Epithelial cell of alveolus of lung (primary cell): ENCODE measurements around the gene MLF1. TPM values are rescaled to one million over a fixed set of nuclear protein-coding genes. Genes with fewer than 3 reads are reported as not detected.

Experiments used
- total RNA-seq: library from RNA; depleted of rRNA; stranded (reverse); fragments of >200 nt; gene quantifications from 2 replicates; pipeline ENCODE4 v1.2.1, GENCODE V29; 2015

MLF1 gene, protein sequence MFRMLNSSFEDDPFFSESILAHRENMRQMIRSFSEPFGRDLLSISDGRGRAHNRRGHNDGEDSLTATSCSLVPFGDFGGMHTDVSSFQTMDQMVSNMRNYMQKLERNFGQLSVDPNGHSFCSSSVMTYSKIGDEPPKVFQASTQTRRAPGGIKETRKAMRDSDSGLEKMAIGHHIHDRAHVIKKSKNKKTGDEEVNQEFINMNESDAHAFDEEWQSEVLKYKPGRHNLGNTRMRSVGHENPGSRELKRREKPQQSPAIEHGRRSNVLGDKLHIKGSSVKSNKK
- 17.2 and 19.0 TPM in 2 replicates for total RNA-seq

DNA sequence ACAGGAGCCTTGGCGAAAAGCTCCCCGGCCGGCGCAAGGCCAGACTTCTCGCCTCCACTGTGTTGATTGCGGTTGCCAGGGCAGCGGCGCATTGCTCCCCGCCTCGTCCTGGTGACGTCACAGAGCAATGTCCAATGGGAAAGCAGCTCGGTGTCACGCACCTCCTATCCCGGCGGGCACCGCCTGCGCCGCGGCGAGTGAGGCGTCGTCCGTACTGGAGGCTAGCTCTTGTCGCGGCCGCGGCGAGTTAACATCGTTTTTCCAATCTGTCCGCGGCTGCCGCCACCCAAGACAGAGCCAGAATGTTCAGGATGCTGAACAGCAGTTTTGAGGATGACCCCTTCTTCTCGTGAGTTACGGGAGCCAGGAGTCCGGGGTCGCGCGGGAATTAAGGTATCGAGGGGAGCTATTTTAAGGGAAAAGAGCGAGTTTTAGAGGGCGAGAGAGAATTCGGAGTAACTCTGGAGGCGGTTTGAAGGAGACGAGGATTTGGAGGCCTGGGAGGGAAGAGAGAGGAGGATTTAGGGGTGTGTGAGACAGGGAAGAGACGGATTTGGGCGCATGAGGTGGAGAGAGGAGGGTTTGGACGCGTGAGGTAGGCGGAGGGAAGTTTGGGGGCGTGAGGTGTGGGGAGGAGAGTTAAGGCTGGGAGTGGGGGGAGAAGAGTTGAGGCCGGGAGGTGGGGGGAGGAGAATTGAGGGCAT, at the start of gene MLF1:
Gene MLF1 (plus strand): TSS at position 196 of the 704 bp plus-strand sequence. CDS start 107 bp downstream, at position 303.

DNA sequence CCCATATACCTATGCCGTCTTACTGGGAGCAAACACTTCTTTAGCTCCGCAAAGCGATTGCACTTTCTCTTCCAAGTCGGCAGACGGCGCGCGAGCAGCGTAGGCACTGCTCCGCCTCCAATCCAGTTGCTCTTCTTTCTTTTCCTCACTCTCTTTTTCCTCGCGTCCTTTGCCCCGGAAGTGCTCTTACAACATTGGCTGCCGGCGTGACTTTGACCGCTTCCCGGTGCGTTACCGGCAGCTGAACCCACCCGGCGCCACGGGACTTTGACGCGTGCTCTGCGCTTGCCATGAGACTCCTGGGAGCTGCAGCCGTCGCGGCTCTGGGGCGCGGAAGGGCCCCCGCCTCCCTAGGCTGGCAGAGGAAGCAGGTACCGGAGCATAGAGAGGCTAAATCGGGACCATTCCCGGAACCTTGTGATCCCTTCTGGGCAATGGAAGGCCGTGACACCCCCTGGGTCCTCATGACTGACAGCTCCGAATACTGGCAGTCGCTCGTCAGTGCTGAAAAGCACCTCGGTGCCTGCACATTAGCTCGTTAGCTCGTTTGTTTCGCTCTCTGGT, 73.4 kb downstream of the MLF1 start, which contains the start of gene GFM1:
Gene GFM1 (plus strand): TSS at position 183 of the 564 bp plus-strand sequence. CDS start 108 bp downstream, at position 291.

Other genes starting within 250 kb of the MLF1 start
- gene GFM1, start 73.3 kb downstream of the MLF1 start, total RNA-seq: 15.1 and 15.6 TPM in 2 replicates
- gene LXN, start 101.5 kb downstream of the MLF1 start, total RNA-seq: 441 and 503 TPM in 2 replicates
- 88.2 and 148 TPM in 2 replicates for gene RARRES1, start 161.3 kb downstream of the MLF1 start, total RNA-seq
- gene MFSD1, start 230.9 kb downstream of the MLF1 start, total RNA-seq: 45.8 and 49.9 TPM in 2 replicates